ENCODE measurements around the gene DPRX.
"Not testable (repeated sequence)": the region's sequence is repeated elsewhere in the genome, so short reads cannot be mapped to it uniquely, and the experiment has no call there.

Gene DPRX

DNA sequence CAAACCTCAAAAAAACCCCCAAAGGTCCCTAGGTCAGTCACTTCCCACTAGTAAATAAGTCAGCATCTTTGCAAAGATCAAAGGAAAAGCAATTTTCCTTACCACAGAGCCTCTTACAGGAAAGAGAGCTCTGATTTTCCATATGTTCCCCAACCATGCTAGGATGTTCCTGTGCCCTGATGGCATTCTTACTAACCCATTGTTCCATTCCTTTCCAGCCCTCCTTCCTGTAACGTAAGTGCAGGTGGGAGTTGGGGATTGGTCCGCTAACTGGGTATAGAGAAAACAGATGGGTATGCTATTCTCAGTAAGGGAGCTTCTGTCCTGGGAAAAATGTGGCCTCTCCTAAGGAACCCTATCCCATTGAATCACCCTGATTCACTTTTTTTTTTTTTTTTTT is 14.3 kb downstream of the DPRX start:
- DNase-seq (ENCODE audit: low spot score), result no peak

DNA sequence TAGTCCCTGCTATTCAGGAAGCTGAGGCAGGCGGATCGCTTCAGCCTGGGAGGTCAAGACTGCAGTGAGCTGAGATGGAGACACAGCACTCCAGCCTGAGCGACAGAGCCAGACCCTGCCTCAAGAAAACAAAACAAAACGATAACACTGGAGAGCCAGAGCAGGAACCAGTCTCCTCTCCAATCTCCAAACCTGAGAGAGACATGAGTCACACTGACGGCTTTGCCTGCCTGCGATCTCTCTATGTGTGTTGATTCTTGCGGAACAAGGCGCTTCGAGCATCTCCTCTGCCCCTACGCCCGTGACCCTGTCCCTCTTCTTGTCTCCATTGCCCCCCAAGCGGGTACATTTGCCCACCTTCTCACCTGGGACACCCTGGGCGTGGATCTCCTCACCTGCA is 15.6 kb downstream of the DPRX start:
- no peak for DNase-seq (ENCODE audit: low spot score)

DNA sequence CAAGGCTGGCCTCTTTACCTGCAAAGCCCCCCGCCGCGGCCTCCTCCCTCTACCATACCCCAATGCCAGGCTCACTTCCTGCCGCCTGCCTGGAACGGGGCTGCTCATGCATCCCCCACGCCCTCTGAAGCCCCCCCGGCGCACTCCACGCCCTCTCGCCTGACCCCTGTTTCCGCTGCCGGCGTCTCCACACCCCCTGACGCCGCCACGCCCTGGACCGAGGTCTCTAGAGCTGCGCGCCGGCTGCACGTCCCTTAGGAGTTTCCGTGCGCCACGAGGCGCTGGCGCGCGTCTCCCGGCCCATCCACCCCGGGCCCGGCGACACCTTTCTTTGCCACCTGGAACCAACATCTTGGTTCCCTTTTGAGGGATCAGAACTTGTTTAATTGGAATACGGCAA is 16.0 kb downstream of the DPRX start:
- no peak for DNase-seq (ENCODE audit: low spot score)

DNA sequence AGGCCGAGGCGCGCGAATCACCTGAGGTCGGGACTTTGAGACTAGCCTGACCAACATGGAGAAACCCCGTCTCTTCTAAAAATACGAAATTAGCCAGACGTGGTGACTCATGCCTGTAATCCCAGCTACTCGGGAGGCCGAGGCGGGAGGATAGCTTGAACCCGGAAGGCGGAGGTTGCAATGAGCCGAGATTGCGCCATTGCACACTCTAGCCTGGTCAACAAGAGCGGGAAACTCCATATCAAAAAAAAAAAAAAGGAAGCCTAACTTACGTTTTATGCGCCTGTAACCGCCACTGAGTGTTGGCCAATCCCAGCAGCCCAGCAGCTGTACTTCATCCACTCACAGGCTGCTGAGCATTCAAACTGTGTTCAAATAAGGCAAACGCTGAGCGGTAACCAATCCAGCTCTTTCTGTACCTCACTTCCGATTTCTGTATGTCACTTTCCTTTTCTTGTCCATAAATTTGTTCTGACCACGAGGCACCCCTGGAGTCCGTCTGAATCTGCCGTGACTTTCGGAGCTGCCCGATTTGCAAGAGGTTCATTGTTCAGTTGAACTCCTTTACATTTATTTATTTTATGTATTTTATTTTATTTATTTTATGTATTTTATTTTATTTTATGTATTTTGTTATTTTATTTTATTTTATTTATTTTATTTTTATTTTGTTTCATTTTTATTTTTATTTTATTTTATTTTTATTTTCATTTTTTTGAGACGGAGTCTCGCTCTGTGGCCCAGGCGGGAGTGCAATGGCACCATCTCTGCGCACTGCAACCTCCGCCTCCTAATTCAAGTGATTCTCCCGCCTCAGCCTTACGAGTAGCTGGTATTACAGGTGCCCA is 18.2 kb downstream of the DPRX start:
- DNase-seq (ENCODE audit: low spot score), result no peak

DNA sequence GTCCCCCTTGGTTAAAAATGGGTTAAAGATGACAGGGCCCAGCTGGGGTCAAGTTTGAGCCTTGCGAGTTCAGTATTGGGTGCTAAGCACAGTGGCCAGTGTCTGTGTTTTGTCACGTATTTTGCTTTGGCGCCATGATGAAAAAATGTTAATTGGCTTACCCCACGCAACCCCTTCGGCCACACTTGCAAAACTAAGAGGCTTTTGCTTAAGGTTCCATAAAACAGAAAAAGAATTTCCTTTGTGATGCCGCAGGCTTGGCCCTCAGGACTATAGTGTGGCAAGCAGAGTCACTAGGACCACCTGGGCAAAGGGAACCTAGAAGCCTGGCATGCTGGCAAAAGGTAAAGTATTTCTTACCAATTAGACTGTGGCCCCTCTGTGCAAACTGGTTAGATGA is 20.7 kb downstream of the DPRX start:
- no peak for DNase-seq (ENCODE audit: low spot score)

DNA sequence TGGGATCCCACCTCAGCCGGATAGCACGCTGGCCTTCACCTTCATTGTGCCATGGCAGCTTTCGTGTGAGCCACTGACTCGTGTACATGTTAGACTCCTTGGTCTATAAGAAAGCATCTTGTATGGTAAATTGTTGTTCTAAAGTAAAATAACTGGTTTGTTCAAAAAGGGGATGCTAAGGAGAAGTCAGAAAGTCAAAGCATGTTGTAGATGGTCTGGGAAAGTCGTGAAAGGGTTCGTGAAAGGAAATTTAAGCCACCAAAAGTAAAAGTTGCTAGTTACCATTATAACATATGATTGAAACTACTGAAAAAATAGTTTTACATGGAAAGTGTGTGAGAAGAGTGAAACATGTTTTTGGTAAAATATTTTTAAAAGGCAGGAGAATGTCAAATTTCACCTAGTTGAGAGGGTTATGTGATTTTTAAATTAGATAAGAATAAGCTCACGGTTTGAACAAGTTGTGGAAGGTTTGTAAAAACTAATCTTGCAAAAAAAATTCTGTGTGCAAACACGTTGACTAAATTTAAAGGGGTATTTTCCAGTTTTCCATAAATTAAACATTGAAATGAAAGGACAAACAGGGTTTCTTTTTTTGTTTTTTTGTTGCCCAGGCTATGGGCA is 23.4 kb downstream of the DPRX start:
- no peak for DNase-seq (ENCODE audit: low spot score)

DNA sequence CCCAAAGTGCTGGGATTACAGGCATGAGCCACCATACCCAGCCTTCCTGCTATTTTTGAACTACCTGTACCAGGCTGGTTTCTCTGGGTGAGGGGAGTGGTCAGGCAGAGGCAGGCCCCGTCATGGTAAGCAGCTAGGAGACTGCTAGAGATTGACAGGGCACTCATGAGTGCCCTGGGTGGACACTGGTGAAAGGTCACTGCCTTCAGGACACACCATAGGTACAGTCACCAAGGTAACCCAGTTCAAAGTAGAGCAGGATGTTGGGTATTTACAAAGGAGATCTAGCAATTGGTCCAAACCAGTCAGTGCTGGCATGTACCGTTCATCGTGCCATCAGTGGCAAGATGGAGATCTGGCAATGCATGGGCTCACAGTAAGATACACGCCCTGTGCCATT is 25.5 kb downstream of the DPRX start:
- DNase-seq (ENCODE audit: low spot score), result no peak

DNA sequence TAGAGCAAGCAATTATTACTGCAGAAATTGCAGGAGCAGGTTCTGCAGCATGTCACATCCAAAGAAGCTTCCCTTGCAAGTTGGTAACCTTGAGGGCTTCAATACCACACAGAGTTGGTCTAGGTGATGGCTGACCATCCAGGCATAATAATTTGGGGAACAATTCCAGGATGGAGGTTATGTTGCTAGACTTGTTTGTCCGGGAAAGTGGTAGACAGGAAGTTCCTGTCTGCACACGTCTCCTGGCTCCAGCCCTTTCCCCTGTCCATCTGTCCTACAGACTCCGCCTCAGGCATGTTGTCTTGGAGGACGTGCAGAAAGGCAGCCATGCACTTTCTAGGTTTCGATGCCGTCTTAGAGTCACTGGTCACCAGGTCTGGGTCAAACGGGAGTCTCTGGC is 26.0 kb downstream of the DPRX start:
- DNase-seq (ENCODE audit: low spot score), result no peak

DNA sequence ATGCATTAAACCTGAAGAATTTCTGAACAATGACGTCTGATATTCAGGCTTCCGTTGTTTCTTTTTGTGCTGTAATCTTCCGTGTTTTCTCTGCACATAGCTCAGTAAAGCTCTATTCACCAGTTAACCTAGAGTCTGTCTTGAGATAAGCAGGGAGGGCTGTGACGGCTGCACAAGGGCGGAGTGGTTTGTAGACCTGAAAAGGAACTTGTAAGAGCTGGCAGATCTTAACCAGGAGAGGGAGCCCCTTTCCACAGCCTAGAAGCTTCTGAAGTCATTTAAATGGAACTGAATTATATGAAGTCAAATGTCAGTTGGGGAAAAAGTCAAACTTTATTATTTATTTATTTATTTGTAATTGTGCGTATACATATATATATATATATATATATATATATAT is 27.5 kb downstream of the DPRX start:
- DNase-seq (ENCODE audit: low spot score), result no peak

DNA sequence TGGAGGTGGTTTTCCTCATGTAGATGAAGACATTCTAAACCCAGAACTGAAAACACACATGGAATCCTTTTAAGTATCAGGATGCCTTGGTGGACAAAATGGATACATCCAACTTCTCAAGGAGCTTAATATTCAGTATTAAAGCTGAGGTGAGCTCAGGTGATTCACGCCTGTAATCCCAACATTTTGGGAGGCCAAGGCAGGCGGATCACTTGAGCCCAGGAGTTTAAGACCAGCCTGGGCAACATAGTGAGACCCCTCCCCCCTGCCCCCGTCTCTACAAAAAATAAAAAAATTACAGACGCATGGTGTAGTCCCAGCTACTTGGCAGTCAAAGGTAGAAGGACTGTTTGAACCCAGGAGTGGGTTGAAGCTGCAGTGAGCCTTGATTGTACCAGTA is 28.8 kb downstream of the DPRX start:
- DNase-seq (ENCODE audit: low spot score), result no peak

DNA sequence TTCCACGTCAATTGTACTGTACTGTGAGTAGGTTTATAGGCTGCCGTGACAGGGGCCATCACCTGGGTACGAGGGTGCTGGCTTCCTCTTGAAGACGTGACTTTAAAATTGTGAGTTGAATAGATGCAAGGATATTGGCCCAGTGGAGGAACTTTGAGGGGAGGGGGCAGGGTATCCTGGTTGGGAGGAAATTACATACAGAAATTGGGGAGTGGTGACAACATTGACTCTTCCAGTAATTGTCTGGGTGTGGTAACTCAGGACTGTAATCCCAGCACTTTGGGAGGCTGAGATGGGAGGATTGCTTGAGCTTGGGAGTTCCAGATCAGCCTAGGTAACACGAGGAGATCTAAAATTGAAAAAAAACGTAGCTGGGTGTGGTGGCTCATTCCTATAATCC is 30.4 kb downstream of the DPRX start:
- DNase-seq (ENCODE audit: low spot score), result no peak

DNA sequence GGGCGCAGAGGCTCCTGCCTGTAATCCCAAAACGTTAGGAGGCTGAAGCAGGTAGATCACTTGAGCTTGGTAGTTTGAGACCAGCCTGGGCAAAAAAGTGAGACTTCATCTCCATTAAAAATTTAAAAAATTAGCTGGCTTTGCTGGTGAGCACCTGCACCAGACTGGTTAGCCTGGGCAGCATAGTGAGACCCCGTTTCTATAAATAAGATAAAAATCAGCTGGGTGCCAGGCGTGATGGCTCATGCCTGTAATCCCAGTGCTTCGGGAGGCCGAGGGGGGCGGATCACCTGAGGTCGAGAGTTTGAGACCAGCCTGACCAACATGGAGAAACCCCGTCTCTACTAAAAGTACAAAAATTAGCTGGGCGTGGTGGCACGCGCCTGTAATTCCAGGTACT is 32.4 kb downstream of the DPRX start:
- no peak for DNase-seq (ENCODE audit: low spot score)

DNA sequence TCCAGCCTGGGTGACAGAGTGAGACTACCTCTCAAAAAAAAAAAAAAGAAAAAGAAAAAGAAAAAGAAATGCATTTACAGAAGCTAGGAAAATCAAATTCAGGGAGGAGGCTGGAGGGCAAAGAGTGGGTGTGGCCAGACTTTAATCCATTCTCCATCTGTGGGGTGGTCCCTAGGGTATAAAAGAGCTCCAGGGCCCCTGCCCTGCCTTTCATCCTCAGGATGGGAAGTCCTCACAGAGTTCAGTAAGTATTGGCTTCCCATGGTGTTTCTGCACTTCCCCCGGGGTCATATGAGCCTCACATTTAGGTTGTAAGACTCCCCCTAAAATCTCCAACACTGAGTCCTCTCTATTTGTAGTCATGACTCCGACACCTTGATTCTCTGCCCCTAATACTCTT is 33.0 kb downstream of the DPRX start:
- no peak for DNase-seq (ENCODE audit: low spot score)

DNA sequence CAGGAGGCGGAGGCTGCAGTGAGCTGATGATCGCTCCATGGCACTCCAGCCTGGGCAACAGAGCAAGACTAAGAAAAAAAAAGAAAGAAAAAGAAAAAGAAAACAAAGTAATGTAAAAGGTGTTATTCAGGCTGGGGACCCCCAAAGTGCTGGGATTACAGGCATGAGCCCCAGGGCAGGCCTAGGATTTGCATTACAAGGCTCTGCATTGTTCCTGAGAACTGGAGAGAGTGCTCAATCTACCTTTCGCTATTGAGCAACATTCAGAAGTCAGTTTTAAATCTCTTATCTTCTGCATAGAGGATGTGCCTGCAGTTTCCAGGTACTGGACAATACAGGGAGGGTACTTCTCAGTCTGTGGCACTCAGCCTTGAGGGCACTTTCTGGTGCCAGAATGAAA is 34.5 kb downstream of the DPRX start:
- DNase-seq (ENCODE audit: low spot score), result not testable (repeated sequence)

DNA sequence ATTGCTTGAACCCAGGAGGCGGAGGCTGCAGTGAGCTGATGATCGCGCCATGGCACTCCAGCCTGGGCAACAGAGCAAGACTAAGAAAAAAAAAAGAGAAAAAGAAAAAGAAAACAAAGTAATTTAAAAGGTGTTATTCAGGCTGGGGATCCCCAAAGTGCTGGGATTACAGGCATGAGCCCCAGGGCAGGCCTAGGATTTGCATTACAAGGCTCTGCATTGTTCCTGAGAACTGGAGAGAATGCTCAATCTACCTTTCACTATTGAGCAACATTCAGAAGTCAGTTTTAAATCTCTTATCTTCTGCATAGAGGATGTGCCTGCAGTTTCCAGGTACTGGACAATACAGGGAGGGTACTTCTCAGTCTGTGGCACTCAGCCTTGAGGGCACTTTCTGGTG is 37.0 kb downstream of the DPRX start:
- DNase-seq (ENCODE audit: low spot score), result not testable (repeated sequence)

DNA sequence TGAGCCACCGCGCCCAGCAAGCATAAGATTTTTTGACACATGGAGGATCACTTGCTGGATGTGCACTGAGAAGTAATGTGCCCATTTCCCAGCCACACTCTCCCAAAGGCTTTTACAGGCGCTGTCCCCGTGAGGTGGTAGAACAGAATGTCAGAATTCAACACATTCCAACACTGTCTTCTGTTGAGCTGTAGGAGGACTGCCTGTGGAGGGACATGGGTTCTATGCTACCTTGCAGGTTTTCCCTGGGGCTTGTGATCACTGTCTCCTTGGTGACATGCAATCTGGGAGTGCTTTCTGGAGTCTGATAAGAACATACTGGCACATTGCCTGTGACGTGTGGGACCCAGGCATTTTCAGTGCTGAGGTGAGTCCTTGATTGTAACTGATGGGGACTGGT is 38.5 kb downstream of the DPRX start:
- DNase-seq (ENCODE audit: low spot score), result no peak

DNA sequence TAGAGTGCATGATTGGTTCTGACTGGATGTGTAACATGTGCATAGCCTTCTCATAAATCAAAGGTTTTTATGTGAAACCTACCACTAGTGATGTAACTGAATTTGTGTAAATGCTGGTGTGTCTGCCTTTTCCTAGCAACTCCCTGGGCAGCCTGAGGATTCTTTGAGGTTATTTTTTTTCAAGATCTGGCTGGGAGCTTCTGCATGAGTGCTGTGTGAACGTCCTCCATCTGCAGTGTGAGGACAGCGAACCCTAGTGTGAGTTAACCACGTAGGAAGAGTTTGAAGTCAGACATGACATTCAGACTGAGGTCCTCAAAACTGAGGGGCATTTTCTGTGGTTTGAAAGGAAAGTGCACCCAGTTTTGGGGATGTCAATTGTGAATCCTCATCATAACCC is 39.9 kb downstream of the DPRX start:
- DNase-seq (ENCODE audit: low spot score), result no peak

Data from HuH-7.5 (cell line).